Choroid plexus epithelial cell (primary cell): ENCODE results near the gene GSDME.

ENCODE experiments used
- DNase-seq: peaks from one replicate; pipeline ENCODE4 v3.0.0-alpha.2; 2010; ENCODE audit warnings: low read depth
- H3K4me3 ChIP-seq: 2 replicates; pipeline ENCODE4 v1.5.1; 2011; ENCODE audit warnings: low read depth, mild to moderate bottlenecking, control low read depth, low read length, moderate library complexity
- TF ChIP-seq, protein P1 (sequence below): conservative IDR thresholded peaks from 2 replicates; pipeline ENCODE4 v1.5.1; 2011; ENCODE audit warnings: low read depth, mild to moderate bottlenecking, control low read depth, inconsistent platforms, low read length, moderate library complexity

The GSDME gene

DNA sequence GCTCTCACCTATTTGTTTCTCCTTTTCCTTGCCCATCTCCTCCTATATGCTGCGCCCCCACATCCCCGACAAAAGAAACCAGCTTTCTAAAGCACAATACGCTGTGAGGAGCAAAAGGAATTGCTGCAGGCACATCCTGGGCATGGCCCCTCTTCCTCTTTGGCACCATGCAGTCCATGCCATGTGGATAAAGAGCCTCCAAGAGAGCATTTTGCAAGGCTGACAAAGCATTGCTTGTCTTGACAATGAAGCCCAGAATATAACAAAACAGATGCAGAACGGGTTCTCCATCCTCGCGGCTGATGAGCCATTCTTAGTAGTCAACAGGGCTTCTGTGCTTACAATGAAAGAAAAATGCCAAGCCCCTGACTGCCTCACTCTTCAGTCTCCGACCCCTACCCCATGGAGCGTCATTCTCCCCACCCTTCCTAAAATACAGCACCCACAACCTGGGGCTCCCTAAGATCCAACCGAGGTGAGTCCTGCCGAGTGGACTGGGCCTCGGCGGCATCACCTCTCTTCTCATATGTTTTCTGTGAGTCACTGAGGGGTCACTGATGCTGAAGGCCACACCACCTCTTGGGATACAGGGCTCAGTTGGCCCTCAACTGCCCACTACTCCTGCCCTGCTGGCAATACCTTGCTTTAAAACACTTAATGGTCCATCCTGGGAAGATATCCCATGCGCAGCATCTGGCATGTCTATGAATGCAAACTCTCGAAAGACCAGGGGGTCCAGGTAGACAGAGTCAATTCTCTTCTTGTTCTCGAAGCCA is 47.5 kb downstream of the GSDME start:
- H3K4me3 ChIP-seq: no peak overlapping the region
- no peak for DNase-seq
- TF ChIP-seq, protein P1, sequence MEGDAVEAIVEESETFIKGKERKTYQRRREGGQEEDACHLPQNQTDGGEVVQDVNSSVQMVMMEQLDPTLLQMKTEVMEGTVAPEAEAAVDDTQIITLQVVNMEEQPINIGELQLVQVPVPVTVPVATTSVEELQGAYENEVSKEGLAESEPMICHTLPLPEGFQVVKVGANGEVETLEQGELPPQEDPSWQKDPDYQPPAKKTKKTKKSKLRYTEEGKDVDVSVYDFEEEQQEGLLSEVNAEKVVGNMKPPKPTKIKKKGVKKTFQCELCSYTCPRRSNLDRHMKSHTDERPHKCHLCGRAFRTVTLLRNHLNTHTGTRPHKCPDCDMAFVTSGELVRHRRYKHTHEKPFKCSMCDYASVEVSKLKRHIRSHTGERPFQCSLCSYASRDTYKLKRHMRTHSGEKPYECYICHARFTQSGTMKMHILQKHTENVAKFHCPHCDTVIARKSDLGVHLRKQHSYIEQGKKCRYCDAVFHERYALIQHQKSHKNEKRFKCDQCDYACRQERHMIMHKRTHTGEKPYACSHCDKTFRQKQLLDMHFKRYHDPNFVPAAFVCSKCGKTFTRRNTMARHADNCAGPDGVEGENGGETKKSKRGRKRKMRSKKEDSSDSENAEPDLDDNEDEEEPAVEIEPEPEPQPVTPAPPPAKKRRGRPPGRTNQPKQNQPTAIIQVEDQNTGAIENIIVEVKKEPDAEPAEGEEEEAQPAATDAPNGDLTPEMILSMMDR: no peak

DNA sequence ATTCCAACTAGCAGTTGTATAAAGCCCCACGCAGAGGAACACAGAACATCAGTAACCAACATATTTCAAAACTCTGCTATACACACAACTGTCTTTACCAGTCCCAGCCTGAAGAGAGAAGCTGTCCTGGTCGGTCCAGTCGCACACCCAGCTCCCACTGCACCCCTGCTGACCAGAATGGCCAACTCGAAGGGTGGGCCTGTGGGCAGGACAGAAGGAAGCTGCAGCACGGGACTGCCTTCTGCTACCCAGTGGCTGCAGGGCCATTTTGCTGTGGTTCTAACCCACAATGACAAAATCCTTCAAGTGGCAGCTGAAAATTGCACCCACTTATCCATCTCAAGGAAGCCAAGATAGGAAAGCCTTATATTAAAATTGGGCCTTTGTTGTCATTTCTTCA is 48.2 kb downstream of the GSDME start:
- H3K4me3 ChIP-seq: no peak overlapping the region
- TF ChIP-seq, protein P1: no peak
- no peak for DNase-seq

DNA sequence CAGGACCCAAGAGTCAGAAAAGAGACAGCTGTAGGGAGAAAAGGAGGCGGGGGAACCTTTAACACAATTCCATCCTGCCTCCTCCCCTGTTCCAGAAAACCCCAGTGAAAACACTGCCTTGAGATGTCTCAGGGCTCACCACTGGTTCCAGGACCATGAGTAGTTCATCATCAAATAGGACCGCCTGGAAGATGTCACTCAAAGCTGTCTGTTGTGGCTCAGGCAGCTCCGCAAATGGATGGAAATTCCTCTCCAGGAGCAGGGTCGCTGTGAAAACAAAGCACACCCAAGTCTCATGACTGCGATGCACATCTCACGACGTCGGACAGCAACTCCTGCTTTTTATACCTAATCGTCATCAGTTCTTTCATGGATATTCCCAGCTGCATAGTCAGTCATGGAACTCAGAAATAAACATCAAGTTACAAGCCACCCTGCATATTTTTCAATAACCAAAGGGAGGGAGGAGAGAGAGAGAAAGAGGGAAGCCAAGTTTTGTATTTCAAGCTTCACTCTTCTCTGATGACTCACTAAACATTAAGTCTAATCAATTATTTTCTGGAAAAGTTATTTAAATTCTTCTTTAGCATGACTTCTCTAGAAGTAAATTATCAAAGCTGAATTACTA is 49.2 kb downstream of the GSDME start:
- DNase-seq: no peak
- TF ChIP-seq, protein P1: no peak
- H3K4me3 ChIP-seq: no peak overlapping the region

DNA sequence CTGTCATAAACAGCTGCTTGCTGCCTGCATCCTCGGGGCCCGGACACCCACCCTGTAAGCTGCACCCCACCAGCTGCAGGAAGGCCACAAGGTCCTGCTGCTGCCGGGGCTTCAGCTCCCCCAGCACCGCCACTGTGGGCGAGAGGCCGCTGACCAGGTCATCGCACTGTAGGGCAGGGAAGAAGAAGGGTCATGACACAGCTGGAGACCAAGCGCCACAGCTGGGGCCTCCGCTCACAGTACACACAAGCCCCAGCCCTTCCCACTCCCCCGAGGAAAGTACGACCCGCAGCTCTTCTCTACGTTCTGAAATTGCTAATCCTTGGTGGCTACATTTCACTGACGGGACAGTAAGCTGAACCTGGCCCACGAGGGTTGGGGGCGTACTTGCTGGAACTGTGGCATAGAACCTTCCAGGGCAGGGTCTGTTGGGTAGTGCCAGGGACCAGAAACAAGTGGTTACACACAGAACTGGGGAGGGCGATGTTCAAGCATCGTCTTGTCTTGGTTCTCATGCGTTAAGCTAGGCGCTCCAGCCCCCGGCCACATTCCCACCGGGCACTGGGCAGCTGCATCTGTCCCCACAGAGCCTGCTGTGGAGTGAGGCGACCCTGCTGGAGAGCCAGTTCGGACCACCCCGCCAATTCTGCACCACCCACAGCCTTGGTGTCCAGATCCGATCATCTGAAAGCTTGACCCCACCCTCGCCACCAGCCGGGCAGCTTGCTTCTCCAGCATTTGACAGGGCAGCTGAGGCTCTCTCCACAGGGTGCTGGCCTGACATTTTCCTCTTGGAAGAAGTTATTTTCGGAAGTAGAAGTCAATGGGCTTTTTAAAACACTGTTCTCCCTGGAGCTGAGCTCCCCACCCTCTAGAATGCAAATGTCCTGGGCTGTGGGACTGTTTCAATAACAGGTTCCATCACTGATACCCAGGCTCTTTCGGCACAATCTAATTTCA is 50.8 kb downstream of the GSDME start:
- no peak overlapping the region for H3K4me3 ChIP-seq
- no peak for DNase-seq
- TF ChIP-seq, protein P1: no peak

DNA sequence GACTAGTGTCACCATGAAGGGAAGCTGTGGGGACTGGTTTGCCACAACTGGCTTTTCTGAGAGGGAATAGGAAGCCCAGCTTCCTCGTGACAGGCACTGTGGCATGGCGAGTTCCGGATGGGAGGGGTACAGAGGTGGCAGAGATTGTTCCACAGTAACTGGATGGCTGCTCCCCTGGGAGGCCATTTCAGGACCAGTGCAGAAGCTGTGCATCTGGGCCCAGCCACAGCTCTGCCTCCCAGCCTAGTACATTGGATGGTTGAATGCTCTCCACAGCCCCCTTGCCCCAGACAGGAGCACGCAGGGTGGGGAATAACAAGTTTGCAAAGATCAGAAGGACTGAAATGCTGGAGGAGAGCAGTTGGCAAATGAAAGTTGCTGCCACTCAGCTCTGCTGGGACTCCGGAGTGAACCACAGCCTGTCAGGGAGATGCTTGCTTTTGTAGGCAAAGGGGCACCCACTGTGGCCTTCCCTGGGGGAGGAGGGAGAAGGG is 51.8 kb downstream of the GSDME start:
- TF ChIP-seq, protein P1: no peak
- no peak for DNase-seq
- no peak overlapping the region for H3K4me3 ChIP-seq

DNA sequence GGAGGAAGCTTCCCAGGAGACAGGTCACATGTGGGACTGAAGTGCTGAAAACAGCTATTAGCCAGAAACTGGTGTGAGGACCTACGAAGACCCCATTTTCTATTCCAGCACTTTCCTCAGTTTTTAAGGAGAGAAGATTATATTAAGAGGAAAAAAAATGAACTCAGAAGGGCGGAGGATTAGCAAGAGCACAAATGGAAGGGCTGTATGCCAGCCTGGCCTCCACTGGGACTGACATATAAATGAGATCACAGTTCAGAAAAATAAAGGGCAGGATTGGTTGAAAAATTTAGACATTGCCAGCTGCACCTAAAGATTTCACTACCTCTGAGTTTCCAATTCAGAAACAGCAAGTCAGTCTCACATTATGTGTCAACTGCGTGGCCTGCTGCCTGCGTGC is 53.0 kb downstream of the GSDME start:
- H3K4me3 ChIP-seq: no peak overlapping the region
- TF ChIP-seq, protein P1: no peak
- no peak for DNase-seq
